RKO (cell line): ENCODE data around the gene ANKLE1.
A peak's percentile ranks its signal among the peaks of the same experiment; 100 is the strongest.

Source experiments
- DNase-seq: peaks from one replicate; pipeline ENCODE4 v3.0.0-alpha.2; 2016; ENCODE audit warnings: low spot score

Gene ANKLE1, protein sequence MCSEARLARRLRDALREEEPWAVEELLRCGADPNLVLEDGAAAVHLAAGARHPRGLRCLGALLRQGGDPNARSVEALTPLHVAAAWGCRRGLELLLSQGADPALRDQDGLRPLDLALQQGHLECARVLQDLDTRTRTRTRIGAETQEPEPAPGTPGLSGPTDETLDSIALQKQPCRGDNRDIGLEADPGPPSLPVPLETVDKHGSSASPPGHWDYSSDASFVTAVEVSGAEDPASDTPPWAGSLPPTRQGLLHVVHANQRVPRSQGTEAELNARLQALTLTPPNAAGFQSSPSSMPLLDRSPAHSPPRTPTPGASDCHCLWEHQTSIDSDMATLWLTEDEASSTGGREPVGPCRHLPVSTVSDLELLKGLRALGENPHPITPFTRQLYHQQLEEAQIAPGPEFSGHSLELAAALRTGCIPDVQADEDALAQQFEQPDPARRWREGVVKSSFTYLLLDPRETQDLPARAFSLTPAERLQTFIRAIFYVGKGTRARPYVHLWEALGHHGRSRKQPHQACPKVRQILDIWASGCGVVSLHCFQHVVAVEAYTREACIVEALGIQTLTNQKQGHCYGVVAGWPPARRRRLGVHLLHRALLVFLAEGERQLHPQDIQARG

DNA sequence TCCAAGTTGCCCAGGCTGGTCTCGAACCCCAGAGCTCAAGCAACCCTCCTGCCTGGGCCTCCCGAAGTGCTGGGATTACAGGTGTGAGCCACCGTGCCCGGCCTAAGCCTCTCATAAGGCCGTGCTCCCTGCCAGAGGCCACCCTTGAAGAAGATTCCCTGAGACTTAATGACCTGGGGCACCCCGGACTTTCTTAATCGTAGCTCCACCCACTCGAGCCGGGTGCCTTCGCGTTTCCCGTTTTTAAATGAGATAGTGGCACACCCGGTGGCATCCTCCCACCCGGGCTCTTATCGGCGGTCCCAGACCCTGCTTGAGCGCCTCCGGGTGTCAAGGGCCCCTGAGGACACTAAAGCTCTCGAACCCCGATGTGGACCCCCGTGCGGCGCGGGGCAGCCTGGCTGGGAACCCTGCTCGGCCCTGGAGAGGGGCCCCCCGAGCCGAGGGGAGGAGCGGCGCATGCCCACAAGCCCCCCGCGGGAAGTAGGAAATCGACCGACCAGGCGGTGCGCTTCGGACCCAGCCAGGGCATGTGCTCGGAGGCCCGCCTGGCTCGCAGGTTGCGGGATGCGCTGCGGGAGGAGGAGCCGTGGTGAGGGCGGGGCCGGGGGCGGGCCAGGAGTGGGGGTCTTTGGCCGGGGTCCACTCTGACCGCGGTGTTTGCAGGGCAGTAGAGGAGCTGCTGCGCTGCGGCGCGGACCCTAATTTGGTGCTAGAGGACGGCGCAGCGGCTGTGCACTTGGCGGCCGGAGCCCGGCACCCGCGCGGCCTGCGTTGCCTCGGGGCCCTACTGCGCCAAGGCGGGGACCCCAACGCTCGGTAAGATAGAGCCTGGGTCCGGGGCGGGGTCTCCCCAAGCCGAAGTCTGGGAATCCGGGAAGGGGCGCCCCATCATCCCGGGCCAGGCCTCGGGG lies at the start of gene ANKLE1:
TSS of gene ANKLE1 (plus strand) at position 511 of the 914 bp plus-strand sequence. CDS start at position 531, 20 bp downstream.
- no peak for DNase-seq

DNA sequence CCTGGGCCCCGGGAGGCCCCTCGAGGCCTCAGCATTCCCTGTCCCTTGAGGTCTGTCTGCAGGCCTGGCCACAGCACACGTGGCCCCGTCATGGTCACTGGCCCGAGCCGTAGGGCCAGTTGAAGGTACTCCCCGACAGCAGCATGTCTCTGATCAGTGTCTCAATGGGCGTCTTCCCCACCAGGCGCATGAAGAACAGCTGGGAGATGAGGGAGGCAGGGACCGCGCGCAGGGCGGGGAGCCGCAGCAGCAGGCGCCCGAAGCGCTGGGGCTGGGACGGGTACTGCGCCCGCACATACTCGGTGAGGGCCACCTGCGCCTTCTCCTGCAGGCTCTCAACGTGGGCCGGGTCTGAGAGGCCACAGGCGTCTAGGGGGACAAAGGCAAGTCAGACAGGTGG lies 49.4 kb upstream of the ANKLE1 start:
- no peak for DNase-seq

- DNase-seq, result peak; percentile 66
These were observed 46.8 kb upstream of the ANKLE1 start for GRCh38 chr19:17234911-17235299.

- peak; percentile 75 for DNase-seq
These were observed 46.3 kb upstream of the ANKLE1 start for GRCh38 chr19:17235300-17235970.

- peak; percentile 69 for DNase-seq
These were observed 45.5 kb upstream of the ANKLE1 start for GRCh38 chr19:17235971-17236777.

DNA sequence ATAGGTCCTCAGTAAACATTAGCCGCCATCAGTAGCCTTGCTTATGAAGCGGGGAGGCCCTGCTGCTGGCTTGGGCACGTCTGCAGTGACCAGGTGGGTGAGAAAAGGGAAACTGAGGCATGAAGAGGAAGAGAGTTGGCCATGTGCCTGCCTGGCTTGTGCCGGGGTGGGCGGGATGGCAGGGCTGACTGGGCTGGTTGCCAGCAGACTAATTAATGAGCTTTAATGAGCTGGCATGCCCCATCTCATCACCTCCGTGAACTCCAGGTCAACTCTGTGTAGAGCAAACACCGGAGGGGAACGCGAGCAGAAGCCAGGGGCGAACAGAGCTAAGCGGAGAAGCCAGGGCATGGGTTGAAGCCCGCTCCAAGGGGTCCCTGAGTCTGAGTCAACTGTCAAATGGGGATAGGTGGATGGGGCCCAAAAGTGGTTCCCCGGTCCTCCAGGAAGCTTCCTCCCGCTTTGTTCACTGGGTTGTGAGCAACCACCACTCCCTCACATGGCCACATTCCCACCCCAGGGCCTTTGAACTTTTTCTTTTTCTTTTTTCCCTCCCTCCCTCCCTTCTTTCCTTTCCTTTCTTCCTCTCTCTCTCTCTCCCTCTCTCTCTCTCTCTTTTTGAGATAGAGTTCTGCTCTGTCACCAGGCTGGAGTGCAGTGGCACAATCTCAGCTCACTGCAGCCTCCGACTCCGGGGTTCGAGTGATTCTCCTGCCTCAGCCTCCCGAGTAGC lies 44.7 kb upstream of the ANKLE1 start:
- no peak for DNase-seq

- DNase-seq, result no peak
These were observed 43.7 kb upstream of the ANKLE1 start for GRCh38 chr19:17237747-17238706.

DNA sequence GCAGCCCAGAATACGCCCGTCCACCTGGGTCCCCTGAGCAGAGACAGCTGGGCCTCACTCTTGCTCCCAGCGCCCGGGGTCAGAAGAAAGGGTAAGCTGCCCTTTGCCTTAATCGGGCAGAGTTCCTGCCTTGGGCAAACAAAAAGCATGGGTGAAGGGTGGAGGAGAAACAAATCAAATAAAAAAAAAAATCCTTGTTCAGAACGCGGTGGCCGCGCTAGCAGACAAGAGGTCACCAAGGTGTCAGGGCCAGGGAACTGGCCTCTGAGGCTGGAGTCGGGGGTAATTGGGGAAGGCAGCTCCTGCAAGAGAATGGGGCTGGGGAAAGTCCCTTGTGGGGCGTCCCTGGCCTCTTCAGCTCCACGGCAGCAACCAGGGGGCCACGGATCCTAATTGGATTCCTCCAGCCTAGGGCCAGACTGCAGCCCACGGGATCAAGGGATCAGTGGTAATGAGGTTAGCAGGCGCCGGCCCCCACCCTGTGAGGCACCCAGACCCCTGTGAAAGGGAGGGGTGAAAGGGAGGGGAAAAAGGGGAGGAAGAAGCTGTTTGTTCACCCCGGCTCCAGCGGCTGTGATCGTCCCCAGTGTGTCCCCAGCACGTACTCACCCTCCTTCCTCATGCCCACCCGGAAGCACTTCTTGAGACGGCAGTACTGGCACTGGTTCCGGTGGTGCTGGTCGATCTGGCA lies 41.5 kb upstream of the ANKLE1 start:
- DNase-seq, result no peak

GRCh38 chr19:17240826-17241399 lies 40.8 kb upstream of the ANKLE1 start:
- DNase-seq, result no peak

GRCh38 chr19:17242431-17243208 lies 39.1 kb upstream of the ANKLE1 start:
- DNase-seq, result no peak

GRCh38 chr19:17243211-17243829 lies 38.4 kb upstream of the ANKLE1 start:
- no peak for DNase-seq

DNA sequence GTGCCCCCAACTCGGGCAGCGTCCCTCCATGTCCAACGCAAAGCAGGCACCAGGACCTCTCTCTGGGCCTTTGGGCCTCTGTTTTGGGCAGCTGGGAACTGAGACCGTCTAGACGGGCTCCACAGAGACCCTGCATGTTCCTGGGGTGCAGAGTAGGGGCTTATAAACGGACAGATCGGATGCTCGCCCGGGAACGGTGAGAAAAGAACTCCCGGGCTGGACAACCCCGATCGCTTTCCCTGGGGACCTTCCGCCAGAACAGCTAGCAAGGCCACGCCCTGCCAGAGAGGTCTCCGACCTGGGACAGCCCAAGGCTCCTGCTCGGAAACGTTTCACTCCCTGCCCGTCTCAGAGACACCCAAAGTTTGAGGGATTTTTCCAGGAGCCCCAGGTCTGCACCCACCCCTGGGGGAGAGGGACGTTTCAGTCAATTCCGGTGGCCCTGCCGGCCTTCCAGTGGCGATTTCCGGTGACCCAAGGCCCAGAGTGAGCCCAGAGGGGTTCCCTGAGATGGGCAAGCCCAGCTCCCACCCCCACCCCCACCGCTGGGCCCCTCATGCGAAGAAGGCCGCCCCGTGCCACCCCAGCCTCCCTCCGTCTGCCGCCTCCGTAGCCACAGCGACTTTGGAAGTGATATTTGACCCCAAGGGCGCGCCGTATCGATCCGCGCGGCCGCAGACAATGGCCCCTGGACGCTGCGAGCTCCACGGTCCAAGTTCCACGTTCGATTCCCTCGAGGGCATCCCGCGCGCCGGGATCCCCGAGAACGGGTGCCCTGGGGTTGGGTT lies 37.7 kb upstream of the ANKLE1 start:
- DNase-seq, result peak; percentile 70

- DNase-seq, result no peak
These were observed 36.8 kb upstream of the ANKLE1 start for GRCh38 chr19:17244618-17245534.

DNA sequence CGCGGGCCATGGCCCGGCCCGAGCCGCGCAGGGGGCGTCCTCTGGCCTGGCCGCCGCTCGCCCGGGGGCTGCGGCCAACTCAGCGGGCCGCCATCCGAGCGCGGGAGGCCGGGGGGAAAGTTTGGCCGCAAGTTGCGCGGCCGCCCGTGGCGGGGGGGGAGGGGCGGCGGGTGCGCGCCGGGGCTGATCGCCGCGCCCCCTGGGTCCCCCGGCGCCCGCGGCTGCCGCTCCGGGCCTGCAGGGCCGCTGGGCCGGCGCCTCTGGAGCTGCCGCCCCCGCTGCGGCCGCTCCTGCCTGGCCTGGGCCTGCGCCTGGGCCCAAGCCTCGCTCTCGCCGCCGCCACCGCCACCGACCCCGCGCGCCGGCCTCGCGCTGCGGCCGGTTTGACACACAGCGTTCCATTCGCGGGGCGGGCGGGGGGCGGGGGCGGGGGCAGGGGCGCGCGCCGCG lies 36.1 kb upstream of the ANKLE1 start, which contains the start of gene NR2F6:
TSS of gene NR2F6 (minus strand) at position 385 of the 450 bp plus-strand sequence. CDS start 699 bp downstream, outside the sequence.
- no peak for DNase-seq
